Vagina (tissue), 2 donors: ENCODE data around the gene FAF1. TPM values are rescaled to one million over a fixed set of nuclear protein-coding genes. Genes with fewer than 3 reads are reported as not detected.

Experiments
- DNase-seq, 2 donors: peaks; one replicate each; pipeline ENCODE4 v3.0.0-alpha.2; 2017; ENCODE audit errors: extremely low spot score in 2 of 2
- H3K27ac ChIP-seq: fragments of 200-600 bp; sonication (generic); one replicate; pipeline ENCODE4 v1.5.1; 2019
- H3K27me3 ChIP-seq: fragments of 200-600 bp; sonication (generic); one replicate; pipeline ENCODE4 v1.5.1; 2019
- H3K36me3 ChIP-seq, 2 donors: fragments of 200-600 bp; sonication (generic); one replicate each; pipeline ENCODE4 v1.5.1; 2017 to 2019
- H3K4me1 ChIP-seq: fragments of 200-600 bp; sonication (generic); one replicate; pipeline ENCODE4 v1.5.1; 2019
- H3K4me3 ChIP-seq, 2 donors: fragments of 200-600 bp; sonication (generic); 1 replicate in 1 of 2; 2 replicates in 1 of 2; pipeline ENCODE4 v1.5.1; 2016 to 2019
- H3K9me3 ChIP-seq: fragments of 200-600 bp; sonication (generic); one replicate; pipeline ENCODE4 v1.5.1; 2019
- POLR2A ChIP-seq, 2 donors: fragments of 450-650 bp; IDR thresholded peaks; one replicate each; pipeline ENCODE4 v1.6.1; 2017; ENCODE audit warnings: antibody characterized with exemption in 2 of 2, mild to moderate bottlenecking in 2 of 2, moderate library complexity in 2 of 2
- POLR2AphosphoS5 ChIP-seq, 2 donors: sonication (generic); formaldehyde crosslinking; IDR thresholded peaks; one replicate each; pipeline ENCODE4 v1.9.0; 2017; ENCODE audit warnings: antibody characterized with exemption in 2 of 2, mild to moderate bottlenecking in 2 of 2, low read depth in 1 of 2; ENCODE audit not compliant: insufficient read depth in 1 of 2
- intact Hi-C: fragments of 100-400 bp; cut with DNase I; formaldehyde crosslinking; loops from one replicate; pipeline ENCODE4 v1.15.1; 2023
- total RNA-seq: library from RNA; depleted of rRNA; stranded (reverse); fragments of >200 nt; gene quantifications from one replicate; pipeline ENCODE4 v1.2.3, GENCODE V29; 2016
- TF ChIP-seq, protein P1 (sequence below), 3 experiments: fragments of 450-650 bp in 2 of 3; fragments of 200-600 bp in 1 of 3; sonication (generic) in 1 of 3; IDR thresholded peaks; one replicate each; pipeline ENCODE4 v1.5.1; 2017 to 2019; ENCODE audit warnings: antibody characterized with exemption in 3 of 3, mild to moderate bottlenecking in 2 of 3, moderate library complexity in 2 of 3

Gene FAF1
- total RNA-seq, 1 donor from 2014 or later, result 40.0 TPM

DNA sequence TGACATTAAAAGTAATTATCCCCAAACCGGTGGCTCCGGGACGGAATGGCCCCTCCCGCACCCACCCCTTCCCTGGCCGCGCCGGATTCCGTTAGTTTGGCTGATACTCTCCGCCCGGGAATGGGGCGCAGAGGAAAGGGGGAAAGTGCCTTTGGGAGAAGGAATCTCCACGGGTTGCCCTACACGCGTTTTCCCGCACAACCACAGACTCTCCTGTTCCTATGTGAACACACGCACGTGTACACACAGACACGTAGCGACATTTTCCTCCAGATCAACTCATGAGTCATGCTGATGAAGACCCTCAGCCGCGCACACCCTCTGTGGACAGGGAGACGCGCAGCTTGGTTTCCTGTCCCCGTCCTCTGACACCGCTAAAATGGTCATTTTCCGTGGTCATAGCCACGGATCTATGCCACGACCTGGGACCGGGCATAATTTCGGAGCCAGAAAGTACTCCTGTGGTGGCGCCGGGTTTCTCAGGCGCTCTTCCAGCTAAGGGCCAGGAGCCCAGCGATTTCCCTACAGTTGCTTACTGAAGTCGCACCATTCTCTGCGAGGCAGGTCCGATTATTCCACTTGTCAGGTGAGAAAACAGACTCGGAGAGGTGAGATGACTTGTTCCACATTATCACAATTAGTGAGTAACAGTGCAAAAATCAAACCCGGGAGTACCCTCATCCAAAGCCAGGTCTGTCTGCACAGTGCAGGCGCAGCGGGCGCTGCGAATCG, 532.8 kb downstream of the FAF1 start:
- H3K36me3 ChIP-seq, result no peaks in the 10 kb centered on the region
- H3K27me3 ChIP-seq, result peaks cover 33% of the 10 kb centered on the region
- no peak overlapping the region for H3K4me3 ChIP-seq
- intact Hi-C loops, result no loop called here
- no peaks in the 10 kb centered on the region for H3K9me3 ChIP-seq
- TF ChIP-seq POLR2A (IDR thresholded peaks at IDR 0.05) (no peak), POLR2AphosphoS5 (IDR thresholded peaks at IDR 0.05; ENCODE audit: insufficient read depth in 1 of 2, low read depth in 1 of 2) (no peak)
- TF ChIP-seq, protein P1, sequence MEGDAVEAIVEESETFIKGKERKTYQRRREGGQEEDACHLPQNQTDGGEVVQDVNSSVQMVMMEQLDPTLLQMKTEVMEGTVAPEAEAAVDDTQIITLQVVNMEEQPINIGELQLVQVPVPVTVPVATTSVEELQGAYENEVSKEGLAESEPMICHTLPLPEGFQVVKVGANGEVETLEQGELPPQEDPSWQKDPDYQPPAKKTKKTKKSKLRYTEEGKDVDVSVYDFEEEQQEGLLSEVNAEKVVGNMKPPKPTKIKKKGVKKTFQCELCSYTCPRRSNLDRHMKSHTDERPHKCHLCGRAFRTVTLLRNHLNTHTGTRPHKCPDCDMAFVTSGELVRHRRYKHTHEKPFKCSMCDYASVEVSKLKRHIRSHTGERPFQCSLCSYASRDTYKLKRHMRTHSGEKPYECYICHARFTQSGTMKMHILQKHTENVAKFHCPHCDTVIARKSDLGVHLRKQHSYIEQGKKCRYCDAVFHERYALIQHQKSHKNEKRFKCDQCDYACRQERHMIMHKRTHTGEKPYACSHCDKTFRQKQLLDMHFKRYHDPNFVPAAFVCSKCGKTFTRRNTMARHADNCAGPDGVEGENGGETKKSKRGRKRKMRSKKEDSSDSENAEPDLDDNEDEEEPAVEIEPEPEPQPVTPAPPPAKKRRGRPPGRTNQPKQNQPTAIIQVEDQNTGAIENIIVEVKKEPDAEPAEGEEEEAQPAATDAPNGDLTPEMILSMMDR (IDR thresholded peaks at IDR 0.05), result no peak
- DNase-seq, result no peak
- H3K4me1 ChIP-seq, result peaks cover 51% of the 10 kb centered on the region
- no peak overlapping the region for H3K27ac ChIP-seq

DNA sequence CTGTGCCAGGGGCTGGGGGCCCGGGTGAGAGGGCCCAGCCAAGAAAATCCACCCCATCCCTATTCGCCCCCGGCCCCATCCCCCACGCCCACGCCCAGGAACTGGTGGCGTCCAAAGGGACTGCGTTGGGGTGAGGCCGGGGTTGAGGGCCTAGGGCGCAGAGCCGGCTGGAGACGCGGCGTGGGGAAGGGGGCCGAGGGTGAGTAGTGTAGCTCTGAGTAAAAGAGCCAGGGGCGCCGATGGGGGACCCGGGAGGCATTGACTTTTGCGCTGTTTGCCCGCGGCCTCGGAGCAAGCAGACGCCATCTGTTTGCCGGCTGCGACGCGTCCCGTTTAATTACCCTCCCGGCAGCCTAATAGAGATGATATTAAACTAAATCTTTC, 533.4 kb downstream of the FAF1 start:
- intact Hi-C loops, result no loop called here
- no peak overlapping the region for H3K27ac ChIP-seq
- H3K9me3 ChIP-seq, result no peaks in the 10 kb centered on the region
- peaks cover 33% of the 10 kb centered on the region for H3K27me3 ChIP-seq
- no peaks in the 10 kb centered on the region for H3K36me3 ChIP-seq
- DNase-seq, result no peak
- no peak overlapping the region for H3K4me3 ChIP-seq
- TF ChIP-seq, protein P1 (IDR thresholded peaks at IDR 0.05), result no peak
- TF ChIP-seq POLR2A (IDR thresholded peaks at IDR 0.05) (no peak), POLR2AphosphoS5 (IDR thresholded peaks at IDR 0.05; ENCODE audit: insufficient read depth in 1 of 2, low read depth in 1 of 2) (no peak)
- H3K4me1 ChIP-seq, result peaks cover 51% of the 10 kb centered on the region

DNA sequence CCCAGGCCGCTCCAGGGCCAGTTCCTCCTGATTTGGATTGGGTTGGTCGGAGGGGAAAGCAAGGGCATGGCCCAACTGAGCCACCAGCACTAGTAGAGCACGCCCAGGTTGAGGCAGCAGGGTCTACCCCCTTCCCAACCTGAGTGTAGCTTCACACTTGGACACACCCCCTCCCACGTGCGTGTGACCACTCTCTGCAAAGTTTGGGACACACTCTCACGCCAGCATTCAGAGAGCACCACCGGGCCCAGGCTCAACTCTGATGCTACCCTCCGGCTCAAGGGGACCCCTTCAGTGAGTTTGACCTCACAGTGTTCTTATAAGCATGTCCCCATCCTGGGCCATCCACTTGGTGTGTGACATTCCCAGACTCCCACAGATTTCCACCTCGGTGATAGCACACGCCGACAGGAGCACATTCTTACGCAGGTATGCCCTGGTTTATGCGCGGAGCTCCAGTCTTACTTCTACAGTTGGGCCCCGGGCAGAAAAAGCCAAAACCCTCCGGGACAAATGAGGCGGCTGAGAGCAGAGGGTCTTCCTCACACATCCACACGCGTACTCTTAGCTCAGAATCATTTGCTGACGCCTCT, 533.9 kb downstream of the FAF1 start:
- H3K27ac ChIP-seq, result no peak overlapping the region
- H3K4me3 ChIP-seq, result no peak overlapping the region
- no peaks in the 10 kb centered on the region for H3K36me3 ChIP-seq
- intact Hi-C loops, result no loop called here
- peaks cover 51% of the 10 kb centered on the region for H3K4me1 ChIP-seq
- no peaks in the 10 kb centered on the region for H3K9me3 ChIP-seq
- no peak for DNase-seq
- H3K27me3 ChIP-seq, result peaks cover 33% of the 10 kb centered on the region
- TF ChIP-seq POLR2A (IDR thresholded peaks at IDR 0.05), result no peak
- no peak for TF ChIP-seq POLR2AphosphoS5 (IDR thresholded peaks at IDR 0.05; ENCODE audit: insufficient read depth in 1 of 2, low read depth in 1 of 2)
- TF ChIP-seq, protein P1 (IDR thresholded peaks at IDR 0.05), result no peak

DNA sequence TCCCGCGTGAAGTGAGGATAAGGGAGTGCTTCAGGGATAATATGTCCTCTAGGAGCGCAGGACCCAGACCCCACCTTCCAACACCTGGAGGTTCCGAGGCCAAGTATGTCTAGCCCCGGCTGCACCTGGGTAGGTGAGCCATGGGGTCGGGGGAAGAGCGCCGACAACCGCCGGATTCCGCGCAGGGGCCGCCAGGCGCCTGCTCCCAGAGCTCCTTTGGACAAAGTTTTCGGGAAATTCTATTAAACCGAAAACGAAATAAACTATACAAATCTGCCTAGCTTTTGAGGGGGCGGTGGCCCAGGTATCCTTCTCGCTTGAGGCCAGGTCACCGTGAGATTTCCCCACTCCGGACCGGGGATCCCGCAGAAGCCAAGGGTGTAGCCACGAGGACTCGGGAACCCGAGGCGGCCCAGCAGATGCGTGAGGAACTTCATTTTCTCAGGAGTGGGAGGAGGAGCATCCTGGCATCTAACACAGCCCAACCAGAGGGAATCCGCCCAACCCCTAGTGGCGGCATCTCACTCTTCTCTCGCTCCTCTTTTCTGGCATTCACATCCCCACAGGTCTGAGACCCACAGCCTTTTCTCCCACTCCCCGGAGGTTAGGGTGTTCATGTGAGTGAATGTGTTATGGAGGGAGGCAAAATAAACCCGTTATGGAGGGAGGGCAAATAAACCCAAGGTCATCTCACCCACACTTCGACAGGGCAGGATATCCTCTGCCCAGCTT, 534.5 kb downstream of the FAF1 start:
- Histone ChIP-seq H3K27ac (no peak overlapping the region), H3K9me3 (no peaks in the 10 kb centered on the region), H3K36me3 (no peaks in the 10 kb centered on the region), H3K4me3 (peak overlapping the region in 1 of 2 donors; percentile 19), H3K4me1 (peaks cover 58% of the 10 kb centered on the region), H3K27me3 (peaks cover 33% of the 10 kb centered on the region)
- no peak for DNase-seq
- TF ChIP-seq, protein P1 (IDR thresholded peaks at IDR 0.05), result no peak
- TF ChIP-seq POLR2AphosphoS5 (IDR thresholded peaks at IDR 0.05; ENCODE audit: insufficient read depth in 1 of 2, low read depth in 1 of 2) (peak in 1 of 2 donors; percentile 13), POLR2A (IDR thresholded peaks at IDR 0.05) (no peak)
- intact Hi-C loops, result no loop called here
